HCT116 (cell line): Measurements from ENCODE around the gene COX11. TPM values are rescaled to one million over a fixed set of nuclear protein-coding genes. Genes with fewer than 3 reads are reported as not detected.

Source experiments
- ATAC-seq: fragments of 200-7000 bp; cut with Tn5 transposase; 2 replicates; pipeline ENCODE4 v1.9.1; 2020; ENCODE audit warnings: mild to moderate bottlenecking, moderate library complexity
- BruUV-seq: library from RNA; stranded (reverse); fragments of 400-500 nt; replicated peaks from 2 replicates; lab custom pipeline; 2021; lab: Mats Ljungman, UMichigan
- CTCF ChIA-PET: fragments of 300-600 bp; sonication (Branson Sonifier 250); formaldehyde crosslinking; loops from one replicate; lab custom pipeline; 2021; ENCODE audit warnings: antibody characterized with exemption; lab: Charles Lee
- POLR2A ChIA-PET: fragments of 300-600, 350-600 bp; sonication (Branson Sonifier 250); formaldehyde crosslinking; loops from one replicate; lab custom pipeline; 2021; ENCODE audit warnings: antibody characterized with exemption; lab: Charles Lee
- RAD21 ChIA-PET, 2 experiments: fragments of 300-600 bp; sonication (Branson Sonifier 250); formaldehyde crosslinking; loops; one replicate each; lab custom pipeline; 2023; ENCODE audit warnings: low total read pairs in 2 of 2; ENCODE audit not compliant: uncharacterized antibody in 2 of 2, unreplicated experiment in 2 of 2, low non-redundant PET in 1 of 2; lab: Charles Lee
- DNase-seq: peaks from one replicate; pipeline ENCODE4 v3.0.0-alpha.2; 2010; ENCODE audit warnings: low read depth, low spot score
- H2AFZ ChIP-seq: fragments of 200-600 bp; shearing (Covaris generic), sonication (generic); 2 replicates; pipeline ENCODE4 v1.6.1; 2017; ENCODE audit warnings: low read depth, mixed run types, mixed read lengths, antibody characterized with exemption, low read length; ENCODE audit not compliant: poor library complexity, severe bottlenecking
- H3K27ac ChIP-seq: 2 replicates; pipeline ENCODE4 v1.5.1; 2012; ENCODE audit warnings: low read depth, low read length
- H3K27me3 ChIP-seq: fragments of 200-600 bp; sonication (generic); 2 replicates; pipeline ENCODE4 v1.6.1; 2016; ENCODE audit warnings: mixed run types, low read length, mixed read lengths; ENCODE audit not compliant: insufficient read depth
- H3K36me3 ChIP-seq, 2 experiments: fragments of 200-500 bp in 1 of 2; fragments of 200-600 bp in 1 of 2; sonication (Bioruptor generic) in 1 of 2; sonication (generic) in 1 of 2; 2 replicates each; pipeline versions ENCODE4 v1.5.1 to v1.6.1; 2014 to 2016; ENCODE audit warnings: low read length in 2 of 2, inconsistent platforms in 1 of 2, mixed read lengths in 1 of 2, mixed run types in 1 of 2; ENCODE audit not compliant: insufficient read depth in 2 of 2, control insufficient read depth in 1 of 2
- H3K4me1 ChIP-seq, 2 experiments: fragments of 200-600 bp in 1 of 2; sonication (generic) in 1 of 2; 2 replicates each; pipeline versions ENCODE4 v1.5.1 to v1.6.1; 2012 to 2017; ENCODE audit warnings: low read length in 2 of 2, inconsistent platforms in 1 of 2, mild to moderate bottlenecking in 1 of 2, mixed read lengths in 1 of 2, mixed run types in 1 of 2, moderate library complexity in 1 of 2; ENCODE audit not compliant: insufficient read depth in 2 of 2, control insufficient read depth in 1 of 2
- H3K4me2 ChIP-seq: fragments of 200-600 bp; sonication (generic); 2 replicates; pipeline ENCODE4 v1.6.1; 2017; ENCODE audit warnings: mixed run types, low read length, mixed read lengths
- H3K4me3 ChIP-seq, 2 experiments: fragments of 200-600 bp in 1 of 2; sonication (generic) in 1 of 2; replicated peaks in 1 of 2; 2 replicates each; pipeline ENCODE4 v1.5.1; 2011 to 2016; ENCODE audit warnings: low read length in 2 of 2, control low read depth in 1 of 2, low read depth in 1 of 2, mild to moderate bottlenecking in 1 of 2, mixed read lengths in 1 of 2, mixed run types in 1 of 2
- H3K79me2 ChIP-seq: fragments of 200-600 bp; sonication (generic); 2 replicates; pipeline ENCODE4 v1.6.1; 2017; ENCODE audit warnings: mild to moderate bottlenecking, mixed run types, low read length, moderate library complexity, mixed read lengths; ENCODE audit not compliant: insufficient read depth
- H3K9ac ChIP-seq: fragments of 200-600 bp; sonication (generic); 2 replicates; pipeline ENCODE4 v1.6.1; 2016; ENCODE audit warnings: low read length, mixed read lengths
- H3K9me2 ChIP-seq: fragments of 200-600 bp; sonication (generic), shearing (Covaris generic); 2 replicates; pipeline ENCODE4 v1.6.1; 2017; ENCODE audit warnings: mixed run types, mild to moderate bottlenecking, moderate library complexity; ENCODE audit not compliant: insufficient read depth
- H3K9me3 ChIP-seq, 2 experiments: fragments of 200-500 bp in 1 of 2; fragments of 200-600 bp in 1 of 2; sonication (Bioruptor generic) in 1 of 2; sonication (generic) in 1 of 2; 2 replicates each; pipeline ENCODE4 v1.6.1; 2014 to 2017; ENCODE audit warnings: low read length in 2 of 2, mixed read lengths in 2 of 2, inconsistent platforms in 1 of 2, low read depth in 1 of 2, mild to moderate bottlenecking in 1 of 2, mixed run types in 1 of 2, moderate library complexity in 1 of 2; ENCODE audit not compliant: control insufficient read depth in 1 of 2, insufficient read depth in 1 of 2
- H4K20me1 ChIP-seq: fragments of 200-600 bp; sonication (generic), shearing (Covaris generic); 2 replicates; pipeline ENCODE4 v1.6.1; 2017; ENCODE audit warnings: mixed run types, mild to moderate bottlenecking, moderate library complexity; ENCODE audit not compliant: insufficient read depth
- CTCF ChIP-seq, 3 experiments: fragments of 200-600 bp in 1 of 3; sonication (generic) in 1 of 3; IDR thresholded peaks in 2 of 3; conservative IDR thresholded peaks in 1 of 3; 2 replicates each; pipeline ENCODE4 v1.5.1; 2012 to 2017; ENCODE audit warnings: low read depth in 2 of 3, low read length in 2 of 3, antibody characterized with exemption in 1 of 3, borderline replicate concordance in 1 of 3, control low read depth in 1 of 3, mild to moderate bottlenecking in 1 of 3, mixed read lengths in 1 of 3, mixed run types in 1 of 3, moderate library complexity in 1 of 3; ENCODE audit not compliant: insufficient read depth in 1 of 3
- ZBTB33 ChIP-seq: IDR thresholded peaks from 2 replicates; pipeline ENCODE4 v1.6.1; 2011; ENCODE audit warnings: mild to moderate bottlenecking, low read length, moderate library complexity; ENCODE audit not compliant: insufficient replicate concordance; ENCODE audit errors: extremely low read depth
- ZNF274 ChIP-seq: fragments of 200-500 bp; sonication (Bioruptor generic); IDR thresholded peaks from 2 replicates; pipeline ENCODE4 v1.6.1; 2014; ENCODE audit warnings: mild to moderate bottlenecking, low read depth, low read length, inconsistent platforms
- intact Hi-C: fragments of 100-400 bp; cut with micrococcal nuclease; formaldehyde crosslinking; loops from 2 replicates; pipeline ENCODE4 v1.10.0; 2022
- total RNA-seq: library from RNA; stranded (reverse); gene quantifications from one replicate; pipeline ENCODE4 v1.2.1, GENCODE V29; 2021; ENCODE audit not compliant: unreplicated experiment

COX11 gene
- total RNA-seq, 1 experiment from 2014 or later, result 62.9 TPM

GRCh38 chr17:54967621-54968261 lies 713 bp downstream of the COX11 start:
- CTCF ChIA-PET, result no interaction called here
- Histone ChIP-seq H3K9me3 (no peaks in the 10 kb centered on the region), H4K20me1 (no peaks in the 10 kb centered on the region), H3K4me2 (peak overlapping the region; percentile 91), H3K9ac (peak overlapping the region; percentile 87), H3K4me1 (peaks cover 3 to 16% of the 10 kb centered on the region in 2 experiments; a peak in 3 of 4 replicates), H3K79me2 (peaks cover 67% of the 10 kb centered on the region), H2AFZ (no peak overlapping the region), H3K27ac (peak overlapping the region; percentile 73), H3K36me3 (peaks cover 16 to 26% of the 10 kb centered on the region in 2 experiments; a peak in 3 of 4 replicates), H3K4me3 (peak overlapping the region; percentile 94 to 97), H3K27me3 (no peaks in the 10 kb centered on the region), H3K9me2 (no peaks in the 10 kb centered on the region)
- POLR2A ChIA-PET, result no interaction called here
- DNase-seq, result peak; percentile 31
- TSS peak; percentile 54 for BruUV-seq
- peak; percentile 15 for TF ChIP-seq ZBTB33
- TF ChIP-seq ZNF274, result no peak
- peak in 2 of 3 experiments; percentile 58 to 64; a peak in 3 of 6 replicates for TF ChIP-seq CTCF (IDR thresholded peaks at IDR 0.05 in 2 of 3, conservative IDR thresholded peaks at IDR 0.05 in 1 of 3; ENCODE audit: borderline replicate concordance in 1 of 3, insufficient read depth in 1 of 3, low read depth in 2 of 3, low read length in 2 of 3)
- no peak; the same call in 1 of the 2 replicates for ATAC-seq
- intact Hi-C loops, result loop anchor here (2.0 kb wide), 1 partner anchor 67 kb away; the partner anchor contains the start of gene TOM1L1
- RAD21 ChIA-PET, result no interaction called here
